K562 (cell line): ENCODE results near the gene NADK. TPM values are rescaled to one million over a fixed set of nuclear protein-coding genes. Genes with fewer than 3 reads are reported as not detected.

Source experiments
- ADNP ChIP-seq: fragments of 200-800 bp; sonication (Bioruptor generic); IDR thresholded peaks from 2 replicates; pipeline ENCODE4 v1.6.1; 2016; ENCODE audit warnings: missing genetic modification characterization, missing compliant biosample characterization
- LARP7 ChIP-seq: fragments of 450-650 bp; IDR thresholded peaks from 2 replicates; pipeline ENCODE4 v1.6.1; 2016
- MGA ChIP-seq: fragments of 450-650 bp; IDR thresholded peaks from 2 replicates; pipeline ENCODE4 v1.6.1; 2016; ENCODE audit warnings: mild to moderate bottlenecking, moderate library complexity
- MXI1 ChIP-seq: IDR thresholded peaks from 2 replicates; pipeline ENCODE4 v1.6.1; 2011; ENCODE audit warnings: low read depth, mild to moderate bottlenecking, improper control_type of control experiment, low read length
- SMAD2 ChIP-seq: fragments of 150-350 bp; IDR thresholded peaks from 2 replicates; pipeline ENCODE4 v1.6.1; 2014; ENCODE audit warnings: low read depth, mild to moderate bottlenecking, low read length
- ZBTB40 ChIP-seq, 2 experiments: fragments of 450-650 bp in 1 of 2; sonication (generic) in 1 of 2; formaldehyde crosslinking in 1 of 2; IDR thresholded peaks; 2 replicates each; pipeline versions ENCODE4 v1.7.1 to v1.9.0; 2016 to 2022; ENCODE audit warnings: inconsistent platforms in 1 of 2, mild to moderate bottlenecking in 1 of 2, missing genetic modification reagents in 1 of 2
- ZNF212 ChIP-seq: fragments of 450-650 bp; formaldehyde crosslinking; IDR thresholded peaks from 2 replicates; pipeline ENCODE4 v1.4.0; 2020; ENCODE audit warnings: mild to moderate bottlenecking
- polyA plus RNA-seq, 8 experiments: library from polyadenylated mRNA; depleted of rRNA in 4 of 8; stranded (reverse) in 5 of 8; unstranded in 3 of 8; fragments of >200 nt; fragmentation: Nextera tagmentation in 2 of 8; fragmentation: Illumina TruSeq in 1 of 8; extraction: Ambion mirVana in 2 of 8; extraction: Trizol in 1 of 8; gene quantifications; 2 replicates each; pipeline versions ENCODE4 v1.2.1 to v1.2.3, GENCODE V29; 2011 to 2014; ENCODE audit warnings: inconsistent platforms in 1 of 8, missing spikeins in 1 of 8
- total RNA-seq, 7 experiments: library from RNA; depleted of rRNA in 6 of 7; stranded (reverse); fragments of >200 nt in 6 of 7; fragmentation: Illumina TruSeq in 2 of 7; extraction: Trizol in 2 of 7; gene quantifications; 2 replicates each; pipeline versions ENCODE4 v1.2.1 to v1.2.3, GENCODE V29; 2011 to 2021; ENCODE audit warnings: low replicate concordance in 1 of 7

The NADK gene
- total and polyA plus RNA-seq, 9 of the 15 experiments (the other 6 are each of a cell fraction or from before 2014, with no cell fraction given): 1.5 to 135 (median 75.1) TPM

DNA sequence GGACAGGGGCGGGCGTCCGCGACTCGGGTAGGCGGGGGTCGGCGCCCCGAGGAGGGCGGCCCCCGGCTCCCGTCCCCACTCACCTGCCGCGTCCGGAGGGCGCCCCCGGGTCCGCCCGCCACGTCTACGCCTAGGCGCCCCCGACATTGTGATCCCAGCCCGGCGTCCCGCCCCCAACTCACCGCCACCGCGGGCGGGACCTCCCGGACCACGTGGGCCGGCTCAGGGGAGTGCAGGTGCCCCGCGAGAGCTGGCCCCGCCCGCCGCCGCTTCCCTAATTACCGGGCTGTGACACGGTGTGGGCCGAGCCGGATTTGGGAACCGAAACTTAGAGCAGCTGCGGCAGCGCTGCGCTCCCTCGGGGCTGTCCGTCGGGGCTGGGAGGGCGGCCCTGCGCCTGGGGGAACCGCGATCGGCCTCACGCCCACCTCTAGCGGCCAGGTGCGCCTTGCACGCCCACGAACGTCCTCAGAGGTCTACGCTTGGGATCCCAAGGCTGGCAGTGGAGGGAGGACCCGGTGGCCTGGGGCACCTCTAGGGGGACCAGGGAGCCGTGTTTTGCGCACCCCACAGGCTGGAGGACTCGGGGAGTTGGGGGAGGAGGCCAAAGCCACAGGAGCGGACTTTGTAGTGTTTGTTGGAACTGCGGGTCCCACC lies 521 bp upstream of the NADK start (continued):
- TF ChIP-seq MGA (peak; percentile 81), LARP7 (no peak), SMAD2 (no peak), ZNF212 (no peak), MXI1 (peak; percentile 57), ZBTB40 (IDR thresholded peaks at IDR 0.05) (no peak; the same call in 1 of the 2 replicates), ZBTB40 (CRISPR knock-in tag; IDR thresholded peaks at IDR 0.05) (no peak), ADNP (tag) (no peak)
